Activated T-helper 1 cell treated with anti-CD3 and anti-CD28 coated beads, Interleukin-12 subunit alpha, Interleukin-12 subunit beta, Interleukin-2, Interleukin-4 antibody, amounts not matched to agents 30 ng/mL and 10 ng/mL and 1 ng/mL, durations not matched to agents 14 hours and 24 hours and 36 hours (primary cell): ENCODE measurements around the gene PSMC2. TPM values are rescaled to one million over a fixed set of nuclear protein-coding genes. Genes with fewer than 3 reads are reported as not detected.

ENCODE experiments used
- DNase-seq: peaks from one replicate; pipeline ENCODE4 v3.0.0; 2021; ENCODE audit warnings: low spot score
- H3K27ac Mint-ChIP-seq: one replicate; pipeline ENCODE4 v1.8.0; 2021; ENCODE audit warnings: mild to moderate bottlenecking, mixed read lengths
- H3K27me3 Mint-ChIP-seq: one replicate; pipeline ENCODE4 v1.8.0; 2022; ENCODE audit warnings: mild to moderate bottlenecking, moderate library complexity, mixed read lengths; ENCODE audit not compliant: insufficient read depth
- H3K36me3 Mint-ChIP-seq: one replicate; pipeline ENCODE4 v1.8.0; 2021; ENCODE audit warnings: low read depth, mixed read lengths
- H3K4me1 Mint-ChIP-seq: one replicate; pipeline ENCODE4 v1.8.0; 2021; ENCODE audit warnings: low read depth, mixed read lengths
- H3K4me3 Mint-ChIP-seq: one replicate; pipeline ENCODE4 v1.8.0; 2021; ENCODE audit warnings: mild to moderate bottlenecking, moderate library complexity, mixed read lengths
- H3K9me3 Mint-ChIP-seq: one replicate; pipeline ENCODE4 v1.8.0; 2021; ENCODE audit warnings: mixed read lengths
- intact Hi-C: fragments of 100-400 bp; cut with micrococcal nuclease; formaldehyde crosslinking; loops from one replicate; pipeline ENCODE4 v1.15.1; 2024
- total RNA-seq: library from RNA; stranded (reverse); gene quantifications from 2 replicates; pipeline ENCODE4 v1.2.3, GENCODE V29; 2022

PSMC2 gene
- 220 and 225 TPM in 2 replicates for total RNA-seq

- no peaks in the 10 kb centered on the region for H3K9me3 Mint-ChIP-seq
Measured at GRCh38 chr7:103347507-103348267, at the start of gene PSMC2. Gene PSMC2 (plus strand): TSS chr7:103347643. CDS start chr7:103347712, 69 bp downstream.

GRCh38 chr7:103297837-103298179 is 49.6 kb upstream of the PSMC2 start:
- Mint-ChIP-seq H3K27me3 (peaks cover 10% of the 10 kb centered on the region), H3K36me3 (peaks cover 36% of the 10 kb centered on the region), H3K9me3 (no peaks in the 10 kb centered on the region), H3K4me3 (peak overlapping the region; percentile 92), H3K27ac (peak overlapping the region; percentile 90), H3K4me1 (peaks cover 28% of the 10 kb centered on the region)
- intact Hi-C loops = loop anchor here (1.0 to 10.0 kb wide), 11 partner anchors 18 to 1619 kb away; partner anchors contain the start of genes ARMC10, DNAJC2, FAM185A and NAPEPLD
- no peak for DNase-seq

More at GRCh38 chr7:103347507-103348267, at the start of gene PSMC2:
- H3K27me3 Mint-ChIP-seq = no peaks in the 10 kb centered on the region
- H3K27ac Mint-ChIP-seq = peak within 1 kb of the TSS; percentile 98
- DNase-seq = peak; percentile 81
- H3K4me3 Mint-ChIP-seq = peak within 1 kb of the TSS; percentile 95
- peaks cover 63% of the 10 kb centered on the region for H3K4me1 Mint-ChIP-seq
- intact Hi-C loops = loop anchor here (1.0 to 5.0 kb wide), 3 partner anchors 50 to 1597 kb away; partner anchors contain the start of genes ORC5 and PMPCB
- H3K36me3 Mint-ChIP-seq = peaks cover 29% of the 10 kb centered on the region

- DNase-seq = no peak
- H3K27me3 Mint-ChIP-seq = no peaks in the 10 kb centered on the region
- H3K36me3 Mint-ChIP-seq = peaks cover 49% of the 10 kb centered on the region
- intact Hi-C loops = loop anchor here (5.0 to 10.0 kb wide), 6 partner anchors 222 to 1618 kb away; partner anchors contain the start of genes ARMC10, FAM185A and ORC5
- peaks cover 35% of the 10 kb centered on the region for H3K4me1 Mint-ChIP-seq
- H3K27ac Mint-ChIP-seq = no peak overlapping the region
- H3K9me3 Mint-ChIP-seq = no peaks in the 10 kb centered on the region
- H3K4me3 Mint-ChIP-seq = no peak overlapping the region
Measured at GRCh38 chr7:103299660-103300059, 47.8 kb upstream of the PSMC2 start.

GRCh38 chr7:103301441-103301840 is 46.0 kb upstream of the PSMC2 start:
- H3K27me3 Mint-ChIP-seq = no peaks in the 10 kb centered on the region
- intact Hi-C loops = no loop called here
- H3K9me3 Mint-ChIP-seq = no peaks in the 10 kb centered on the region
- no peak overlapping the region for H3K4me3 Mint-ChIP-seq
- H3K36me3 Mint-ChIP-seq = peaks cover 59% of the 10 kb centered on the region
- DNase-seq = no peak
- H3K27ac Mint-ChIP-seq = no peak overlapping the region
- H3K4me1 Mint-ChIP-seq = peaks cover 38% of the 10 kb centered on the region

DNA sequence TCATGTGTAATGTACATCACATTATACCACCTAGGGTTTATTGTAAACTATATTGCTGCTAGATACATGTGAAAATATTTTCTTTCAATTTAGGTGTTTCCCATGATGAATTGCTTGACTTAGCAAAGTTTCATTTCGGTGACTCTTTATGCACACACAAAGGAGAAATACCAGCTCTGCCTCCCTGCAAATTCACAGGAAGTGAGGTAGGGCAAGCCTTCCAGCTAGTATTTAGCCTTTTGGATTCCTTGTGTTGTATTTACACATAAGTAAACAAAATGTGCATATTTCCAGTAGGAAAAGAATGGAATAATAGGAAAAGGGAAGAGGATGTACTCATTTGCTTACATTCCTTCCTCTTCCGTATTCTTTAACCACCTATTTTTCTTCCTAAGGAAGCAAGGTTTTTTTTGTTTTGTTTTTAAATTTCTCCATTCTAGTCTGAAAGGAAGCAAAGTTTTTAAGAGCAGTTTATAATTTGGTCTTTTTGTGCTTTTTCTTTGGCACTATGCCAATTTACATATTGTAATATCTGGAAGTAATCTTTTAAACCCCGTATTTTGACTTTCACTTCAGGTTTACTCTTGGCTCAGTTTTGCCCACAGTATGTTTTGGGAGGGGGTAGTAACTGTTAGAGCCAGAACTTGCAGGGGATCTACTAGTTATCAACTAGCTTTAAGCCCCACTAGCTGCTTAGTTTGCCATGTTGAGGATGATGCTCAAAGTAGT is 39.8 kb upstream of the PSMC2 start:
- Mint-ChIP-seq H3K27ac (peak overlapping the region; percentile 12), H3K36me3 (peaks cover 58% of the 10 kb centered on the region)

DNA sequence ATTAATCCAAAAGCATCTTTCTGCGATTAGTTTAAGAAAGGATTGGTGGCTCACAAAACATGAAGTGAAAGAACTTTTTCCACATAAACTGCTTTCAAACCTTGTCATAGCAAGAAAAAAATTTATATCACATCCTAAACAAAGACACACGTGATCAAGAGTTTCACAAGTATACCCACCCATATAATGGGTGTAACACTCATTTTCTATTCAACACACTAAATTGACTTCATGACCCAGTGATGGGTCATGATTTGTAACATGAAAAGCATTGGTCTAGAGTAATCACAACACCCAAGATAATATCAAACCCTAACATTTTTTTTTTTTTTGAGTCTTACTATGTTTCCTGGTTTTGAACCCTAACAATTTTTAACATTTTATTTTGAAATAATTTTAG is 32.6 kb upstream of the PSMC2 start:
- DNase-seq = no peak
- Mint-ChIP-seq H3K4me1 (no peaks in the 10 kb centered on the region), H3K36me3 (peaks cover 66% of the 10 kb centered on the region), H3K9me3 (no peaks in the 10 kb centered on the region), H3K27me3 (no peaks in the 10 kb centered on the region), H3K4me3 (no peak overlapping the region), H3K27ac (no peak overlapping the region)
- intact Hi-C loops = no loop called here

More for the DNA sequence above, 39.8 kb upstream of the PSMC2 start:
- intact Hi-C loops = loop anchor here (2.0 kb wide), 1 partner anchor 17 kb away; no protein-coding TSS in a partner anchor
- no peak overlapping the region for H3K4me3 Mint-ChIP-seq
- H3K4me1 Mint-ChIP-seq = peaks cover 10% of the 10 kb centered on the region
- DNase-seq = no peak
- no peaks in the 10 kb centered on the region for H3K27me3 Mint-ChIP-seq
- no peaks in the 10 kb centered on the region for H3K9me3 Mint-ChIP-seq

DNA sequence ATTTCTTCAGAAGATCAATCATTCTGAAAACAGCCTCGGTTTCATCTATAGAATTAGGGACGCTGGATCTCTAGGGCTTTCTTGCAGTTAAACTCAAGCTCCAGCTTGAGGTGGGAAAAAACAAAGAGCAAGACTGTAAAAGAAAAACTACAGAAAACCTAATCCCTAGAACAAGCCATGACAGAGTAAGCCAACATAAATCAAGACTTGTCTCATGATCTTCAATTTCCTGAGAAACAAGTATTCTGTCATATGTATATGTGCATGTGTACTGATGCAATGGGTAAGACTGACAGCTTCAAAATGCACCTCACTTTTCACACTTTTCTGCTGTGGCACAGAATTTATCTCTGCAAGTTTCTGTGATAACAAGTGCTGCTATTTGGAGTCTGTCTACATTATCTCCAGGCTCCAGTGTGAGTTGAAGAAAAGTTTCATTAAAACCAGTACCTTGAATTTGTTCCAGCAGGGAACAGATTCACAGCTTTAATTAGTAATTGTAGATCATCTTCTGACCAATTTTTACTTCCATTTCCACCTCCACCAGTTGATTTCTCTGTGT is 31.0 kb upstream of the PSMC2 start:
- H3K27ac Mint-ChIP-seq = peak overlapping the region; percentile 44
- no peak for DNase-seq
- no peaks in the 10 kb centered on the region for H3K9me3 Mint-ChIP-seq
- H3K36me3 Mint-ChIP-seq = peaks cover 63% of the 10 kb centered on the region
- intact Hi-C loops = no loop called here
- no peaks in the 10 kb centered on the region for H3K27me3 Mint-ChIP-seq
- no peaks in the 10 kb centered on the region for H3K4me1 Mint-ChIP-seq
- H3K4me3 Mint-ChIP-seq = no peak overlapping the region

DNA sequence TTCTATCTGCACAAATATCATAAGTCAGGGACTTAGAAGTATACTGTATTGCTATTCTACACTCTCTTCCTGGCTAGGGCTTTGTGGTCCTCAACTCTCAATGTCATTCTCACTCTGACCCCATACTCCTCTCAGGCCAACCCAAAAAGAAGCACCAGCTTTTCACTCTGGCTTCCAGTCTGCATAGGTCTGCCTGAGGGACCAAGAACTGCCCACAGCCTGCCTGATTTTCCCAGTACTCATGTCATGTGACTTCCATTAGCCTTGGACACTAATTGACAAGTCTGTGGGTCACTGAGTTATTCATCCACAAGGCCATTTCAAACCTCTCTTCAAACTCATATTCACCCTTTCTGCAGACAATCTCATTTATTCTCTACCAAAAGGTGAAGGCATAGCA is 30.4 kb upstream of the PSMC2 start:
- peaks cover 59% of the 10 kb centered on the region for H3K36me3 Mint-ChIP-seq
- H3K9me3 Mint-ChIP-seq = no peaks in the 10 kb centered on the region
- no peaks in the 10 kb centered on the region for H3K4me1 Mint-ChIP-seq
- H3K4me3 Mint-ChIP-seq = no peak overlapping the region
- intact Hi-C loops = no loop called here
- H3K27me3 Mint-ChIP-seq = no peaks in the 10 kb centered on the region
- peak overlapping the region; percentile 44 for H3K27ac Mint-ChIP-seq
- no peak for DNase-seq

DNA sequence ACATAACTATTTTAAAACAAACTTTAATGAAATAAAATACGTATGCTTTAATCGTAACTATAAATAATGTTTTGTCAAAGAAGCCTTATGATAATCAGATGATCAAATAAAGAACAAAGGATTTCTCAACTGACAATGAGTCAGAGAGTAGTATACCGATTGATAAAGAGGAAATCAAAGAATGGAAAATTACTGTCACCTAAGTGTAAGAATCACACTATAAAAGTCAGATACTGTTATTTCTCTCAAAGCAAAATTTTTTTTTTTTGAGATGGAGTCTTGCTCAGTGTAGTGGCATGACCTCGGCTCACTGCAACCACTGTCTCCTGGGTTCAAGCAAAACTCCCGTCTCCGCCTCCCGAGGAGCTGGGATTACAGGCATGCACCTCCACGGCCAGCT is 21.7 kb upstream of the PSMC2 start:
- Mint-ChIP-seq H3K4me1 (peaks cover 14% of the 10 kb centered on the region), H3K27ac (no peak overlapping the region), H3K27me3 (no peaks in the 10 kb centered on the region), H3K36me3 (peaks cover 20% of the 10 kb centered on the region), H3K9me3 (no peaks in the 10 kb centered on the region), H3K4me3 (no peak overlapping the region)
- DNase-seq = no peak
- intact Hi-C loops = loop anchor here (2.0 kb wide), 2 partner anchors 15 to 17 kb away; no protein-coding TSS in a partner anchor

DNA sequence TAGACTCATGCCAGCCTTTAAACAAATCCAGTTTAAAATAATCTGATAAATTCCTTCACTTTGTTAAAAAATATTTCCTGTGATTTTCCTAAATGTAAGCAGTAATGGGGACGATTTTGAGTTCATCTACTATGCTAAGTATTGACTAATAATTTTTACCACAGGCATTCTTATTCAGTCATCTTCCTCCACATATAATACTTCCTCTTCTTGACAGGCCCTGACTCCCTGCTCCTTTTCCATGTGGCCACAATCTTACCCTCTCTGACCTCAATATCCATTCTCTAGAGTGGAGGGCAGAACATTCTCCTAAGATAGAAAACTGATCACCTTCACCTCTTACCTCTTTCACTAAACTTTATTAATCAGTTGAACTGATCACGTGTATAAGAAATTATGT is 10.7 kb upstream of the PSMC2 start:
- Mint-ChIP-seq H3K36me3 (peaks cover 45% of the 10 kb centered on the region), H3K27ac (no peak overlapping the region), H3K9me3 (no peaks in the 10 kb centered on the region), H3K27me3 (no peaks in the 10 kb centered on the region), H3K4me3 (no peak overlapping the region), H3K4me1 (peaks cover 30% of the 10 kb centered on the region)
- no peak for DNase-seq
- intact Hi-C loops = no loop called here

GRCh38 chr7:103338864-103339263 is 8.6 kb upstream of the PSMC2 start:
- Mint-ChIP-seq H3K4me1 (peaks cover 34% of the 10 kb centered on the region), H3K9me3 (no peaks in the 10 kb centered on the region), H3K27ac (no peak overlapping the region), H3K27me3 (no peaks in the 10 kb centered on the region), H3K4me3 (no peak overlapping the region), H3K36me3 (peaks cover 47% of the 10 kb centered on the region)
- no peak for DNase-seq
- intact Hi-C loops = no loop called here

- no peak for DNase-seq
- H3K27ac Mint-ChIP-seq = peak overlapping the region; percentile 27
- no peaks in the 10 kb centered on the region for H3K9me3 Mint-ChIP-seq
- intact Hi-C loops = loop anchor here (2.0 to 5.0 kb wide), 2 partner anchors 17 to 594 kb away; partner anchors contain the start of gene FAM185A
- peaks cover 50% of the 10 kb centered on the region for H3K36me3 Mint-ChIP-seq
- H3K27me3 Mint-ChIP-seq = no peaks in the 10 kb centered on the region
- H3K4me1 Mint-ChIP-seq = peaks cover 48% of the 10 kb centered on the region
- peak overlapping the region; percentile 73 for H3K4me3 Mint-ChIP-seq
Measured at GRCh38 chr7:103341466-103341865, 6.0 kb upstream of the PSMC2 start.
